HEK293 (cell line): Measurements from ENCODE around the gene METTL17.

Experiments used
- GLIS2 ChIP-seq: fragments of 450-650 bp; formaldehyde crosslinking; IDR thresholded peaks from 2 replicates; pipeline ENCODE4 v1.5.1; 2016; ENCODE audit warnings: missing biosample characterization, missing genetic modification characterization
- ZNF169 ChIP-seq: fragments of 450-650 bp; formaldehyde crosslinking; IDR thresholded peaks from 2 replicates; pipeline ENCODE4 v1.5.1; 2016; ENCODE audit warnings: missing biosample characterization, missing genetic modification characterization
- ZNF175 ChIP-seq: fragments of 450-650 bp; formaldehyde crosslinking; IDR thresholded peaks from 2 replicates; pipeline ENCODE4 v1.5.1; 2016; ENCODE audit warnings: missing biosample characterization, missing genetic modification characterization
- ZNF596 ChIP-seq: fragments of 450-650 bp; IDR thresholded peaks from 2 replicates; pipeline ENCODE4 v1.5.0; 2018; ENCODE audit warnings: missing biosample characterization, mild to moderate bottlenecking, missing genetic modification characterization, moderate library complexity
- ZNF792 ChIP-seq: fragments of 450-650 bp; formaldehyde crosslinking; IDR thresholded peaks from 2 replicates; pipeline ENCODE4 v1.5.1; 2016; ENCODE audit warnings: missing biosample characterization, missing genetic modification characterization
- TF ChIP-seq, protein P1 (sequence below): fragments of 450-650 bp; formaldehyde crosslinking; IDR thresholded peaks from 2 replicates; pipeline ENCODE4 v1.5.1; 2016; ENCODE audit warnings: missing biosample characterization, missing genetic modification characterization
- TF ChIP-seq, protein P2 (sequence below): fragments of 450-650 bp; formaldehyde crosslinking; IDR thresholded peaks from 2 replicates; pipeline ENCODE4 v1.5.1; 2017; ENCODE audit warnings: missing biosample characterization, missing genetic modification characterization

DNA sequence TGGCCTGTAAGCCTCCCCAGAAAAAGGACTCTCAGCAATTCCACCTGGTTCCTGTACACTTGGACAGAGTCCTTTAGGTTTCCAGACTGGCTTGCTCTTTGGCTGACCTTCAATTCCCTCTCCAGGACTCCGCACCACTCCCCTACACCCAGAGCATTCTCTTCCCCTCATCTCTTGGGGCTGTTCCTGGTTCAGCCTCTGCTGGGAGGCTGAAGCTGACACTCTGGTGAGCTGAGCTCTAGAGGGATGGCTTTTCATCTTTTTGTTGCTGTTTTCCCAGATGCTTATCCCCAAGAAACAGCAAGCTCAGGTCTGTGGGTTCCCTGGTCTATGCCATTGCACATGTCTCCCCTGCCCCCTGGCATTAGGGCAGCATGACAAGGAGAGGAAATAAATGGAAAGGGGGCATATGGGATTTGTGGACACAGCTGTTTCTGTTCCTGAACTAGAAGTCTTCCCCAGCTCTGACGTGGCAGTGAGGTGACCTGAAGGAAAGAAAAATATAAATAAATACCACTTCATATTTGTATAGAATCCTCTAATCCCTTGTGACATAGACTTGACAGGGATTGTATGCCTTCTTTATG, 53.7 kb downstream of the METTL17 start:
- TF ChIP-seq, protein P1, sequence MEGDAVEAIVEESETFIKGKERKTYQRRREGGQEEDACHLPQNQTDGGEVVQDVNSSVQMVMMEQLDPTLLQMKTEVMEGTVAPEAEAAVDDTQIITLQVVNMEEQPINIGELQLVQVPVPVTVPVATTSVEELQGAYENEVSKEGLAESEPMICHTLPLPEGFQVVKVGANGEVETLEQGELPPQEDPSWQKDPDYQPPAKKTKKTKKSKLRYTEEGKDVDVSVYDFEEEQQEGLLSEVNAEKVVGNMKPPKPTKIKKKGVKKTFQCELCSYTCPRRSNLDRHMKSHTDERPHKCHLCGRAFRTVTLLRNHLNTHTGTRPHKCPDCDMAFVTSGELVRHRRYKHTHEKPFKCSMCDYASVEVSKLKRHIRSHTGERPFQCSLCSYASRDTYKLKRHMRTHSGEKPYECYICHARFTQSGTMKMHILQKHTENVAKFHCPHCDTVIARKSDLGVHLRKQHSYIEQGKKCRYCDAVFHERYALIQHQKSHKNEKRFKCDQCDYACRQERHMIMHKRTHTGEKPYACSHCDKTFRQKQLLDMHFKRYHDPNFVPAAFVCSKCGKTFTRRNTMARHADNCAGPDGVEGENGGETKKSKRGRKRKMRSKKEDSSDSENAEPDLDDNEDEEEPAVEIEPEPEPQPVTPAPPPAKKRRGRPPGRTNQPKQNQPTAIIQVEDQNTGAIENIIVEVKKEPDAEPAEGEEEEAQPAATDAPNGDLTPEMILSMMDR (tag by site-specific recombination) = no peak
- TF ChIP-seq ZNF792 (tag by site-specific recombination) (no peak), GLIS2 (tag by site-specific recombination) (no peak), ZNF596 (no peak), ZNF169 (tag by site-specific recombination) (no peak), ZNF175 (tag by site-specific recombination) (no peak)
- TF ChIP-seq, protein P2, sequence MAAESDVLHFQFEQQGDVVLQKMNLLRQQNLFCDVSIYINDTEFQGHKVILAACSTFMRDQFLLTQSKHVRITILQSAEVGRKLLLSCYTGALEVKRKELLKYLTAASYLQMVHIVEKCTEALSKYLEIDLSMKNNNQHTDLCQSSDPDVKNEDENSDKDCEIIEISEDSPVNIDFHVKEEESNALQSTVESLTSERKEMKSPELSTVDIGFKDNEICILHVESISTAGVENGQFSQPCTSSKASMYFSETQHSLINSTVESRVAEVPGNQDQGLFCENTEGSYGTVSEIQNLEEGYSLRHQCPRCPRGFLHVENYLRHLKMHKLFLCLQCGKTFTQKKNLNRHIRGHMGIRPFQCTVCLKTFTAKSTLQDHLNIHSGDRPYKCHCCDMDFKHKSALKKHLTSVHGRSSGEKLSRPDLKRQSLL (tag by site-specific recombination) = no peak
